D721Med (cell line): ENCODE data around the gene GLI2.

Experiments
- DNase-seq: peaks from one replicate; pipeline ENCODE4 v3.0.0; 2011; ENCODE audit warnings: low spot score; ENCODE audit not compliant: insufficient read length
- FAIRE-seq: peaks from 2 replicates; lab custom pipeline; 2011; peaks lifted over from hg19 to GRCh38; lab: Jason Lieb, UNC
- TF ChIP-seq, protein P1 (sequence below): IDR thresholded peaks from 2 replicates; pipeline ENCODE4 v1.5.1; 2012; ENCODE audit warnings: mild to moderate bottlenecking, control low read depth; ENCODE audit not compliant: insufficient read depth; ENCODE audit errors: missing control alignments

GLI2 gene

DNA sequence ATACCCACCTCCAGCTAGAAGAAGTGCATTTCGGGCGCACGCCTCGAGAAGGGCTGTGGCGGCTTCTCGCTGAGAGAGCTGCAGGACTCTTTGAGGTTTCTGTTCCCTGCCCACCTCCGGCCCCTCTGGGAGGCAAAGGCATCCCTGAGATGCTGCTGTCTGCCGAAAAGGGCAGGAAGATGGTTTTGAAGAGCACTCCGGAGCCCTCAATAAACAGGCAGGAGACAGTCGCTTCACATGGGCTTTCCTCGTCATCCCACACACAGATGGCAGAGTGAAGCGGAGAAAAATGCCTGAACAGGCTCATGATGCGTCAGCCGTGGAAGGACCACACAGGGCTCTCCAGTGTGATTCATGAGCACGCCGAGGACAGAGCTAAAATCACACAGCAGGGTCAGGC is 25.4 kb upstream of the GLI2 start:
- DNase-seq (no peak), FAIRE-seq (no peak)
- TF ChIP-seq, protein P1, sequence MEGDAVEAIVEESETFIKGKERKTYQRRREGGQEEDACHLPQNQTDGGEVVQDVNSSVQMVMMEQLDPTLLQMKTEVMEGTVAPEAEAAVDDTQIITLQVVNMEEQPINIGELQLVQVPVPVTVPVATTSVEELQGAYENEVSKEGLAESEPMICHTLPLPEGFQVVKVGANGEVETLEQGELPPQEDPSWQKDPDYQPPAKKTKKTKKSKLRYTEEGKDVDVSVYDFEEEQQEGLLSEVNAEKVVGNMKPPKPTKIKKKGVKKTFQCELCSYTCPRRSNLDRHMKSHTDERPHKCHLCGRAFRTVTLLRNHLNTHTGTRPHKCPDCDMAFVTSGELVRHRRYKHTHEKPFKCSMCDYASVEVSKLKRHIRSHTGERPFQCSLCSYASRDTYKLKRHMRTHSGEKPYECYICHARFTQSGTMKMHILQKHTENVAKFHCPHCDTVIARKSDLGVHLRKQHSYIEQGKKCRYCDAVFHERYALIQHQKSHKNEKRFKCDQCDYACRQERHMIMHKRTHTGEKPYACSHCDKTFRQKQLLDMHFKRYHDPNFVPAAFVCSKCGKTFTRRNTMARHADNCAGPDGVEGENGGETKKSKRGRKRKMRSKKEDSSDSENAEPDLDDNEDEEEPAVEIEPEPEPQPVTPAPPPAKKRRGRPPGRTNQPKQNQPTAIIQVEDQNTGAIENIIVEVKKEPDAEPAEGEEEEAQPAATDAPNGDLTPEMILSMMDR: no peak

DNA sequence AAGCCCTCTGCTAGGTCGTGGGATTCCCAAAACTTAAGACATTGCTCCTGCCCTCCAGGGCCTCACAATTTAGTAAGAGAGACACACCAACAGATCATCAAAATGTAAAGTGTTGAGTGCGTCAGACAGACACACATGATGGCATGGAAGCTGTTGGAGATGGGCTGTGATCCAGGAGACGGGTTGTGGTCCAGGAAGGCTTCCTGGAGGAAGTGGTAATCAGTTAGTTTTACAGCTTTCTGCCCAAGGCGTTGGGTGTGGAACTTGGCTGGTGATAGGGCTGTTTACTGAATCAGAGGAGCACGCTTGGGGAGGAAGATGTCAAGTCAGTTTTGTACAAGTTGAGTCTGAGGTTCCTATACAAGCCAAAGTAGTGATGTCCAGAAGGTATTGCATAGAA is 24.0 kb upstream of the GLI2 start:
- no peak for FAIRE-seq
- TF ChIP-seq, protein P1: no peak
- DNase-seq: no peak

DNA sequence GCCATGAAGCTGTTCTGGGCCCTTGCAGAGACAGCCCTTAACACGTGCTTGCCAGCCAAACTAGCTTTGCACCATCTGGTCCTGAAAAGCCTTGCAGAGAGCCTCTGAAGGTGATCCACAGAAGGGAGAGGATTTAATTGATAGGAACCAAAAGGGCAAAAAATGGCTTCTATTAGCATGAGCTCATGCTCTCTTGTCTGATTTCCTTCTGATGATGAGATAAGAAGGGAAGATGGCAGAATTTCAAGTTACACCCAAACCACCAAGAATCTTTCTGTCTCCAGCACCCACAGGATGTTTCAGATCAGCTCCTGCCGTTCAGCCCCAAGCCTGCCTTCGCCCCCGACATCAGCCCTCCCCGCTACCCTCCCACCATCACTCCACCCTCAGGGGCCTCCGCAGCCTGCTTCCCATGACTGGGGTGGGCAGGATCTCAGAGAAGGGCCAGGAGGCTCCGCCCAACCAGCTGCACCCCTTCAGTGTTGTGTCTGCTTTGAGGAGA is 23.4 kb upstream of the GLI2 start:
- DNase-seq: no peak
- no peak for FAIRE-seq
- TF ChIP-seq, protein P1: no peak

DNA sequence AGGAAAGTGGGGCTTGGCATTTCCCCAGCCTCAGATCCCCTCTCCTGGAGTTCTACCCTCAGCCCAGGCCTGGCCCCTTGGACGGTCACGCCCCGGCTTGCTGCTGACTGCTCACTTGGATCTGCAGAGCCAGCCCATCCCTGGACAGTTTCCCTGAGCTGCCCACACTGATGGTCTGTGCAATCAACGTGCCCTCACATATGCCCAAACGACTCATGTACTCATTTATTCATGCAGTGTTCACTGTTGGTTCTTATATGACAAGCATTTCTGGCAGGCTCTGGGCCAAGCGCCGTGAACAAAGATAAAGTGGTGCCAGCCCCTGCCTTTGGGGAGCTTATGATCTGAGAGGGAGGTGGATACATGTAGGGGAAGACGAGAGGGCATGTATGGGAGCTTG is 20.3 kb upstream of the GLI2 start:
- TF ChIP-seq, protein P1: no peak
- DNase-seq: no peak
- FAIRE-seq: no peak

GRCh38 chr2:120715941-120716340 is 19.7 kb upstream of the GLI2 start:
- DNase-seq: no peak
- TF ChIP-seq, protein P1: no peak
- no peak for FAIRE-seq

GRCh38 chr2:120716641-120717585 is 18.8 kb upstream of the GLI2 start:
- TF ChIP-seq, protein P1: no peak
- no peak for DNase-seq
- FAIRE-seq: no peak

GRCh38 chr2:120719491-120719890 is 16.2 kb upstream of the GLI2 start:
- FAIRE-seq (no peak), DNase-seq (no peak)
- TF ChIP-seq, protein P1: no peak
